GM21526 (cell line): ENCODE data around the gene ARHGAP15.

Experiments
- ATAC-seq: cut with Tn5 transposase; IDR thresholded peaks from one replicate; pipeline ENCODE4 v1.9.1; 2021; ENCODE audit warnings: moderate library complexity; ENCODE audit not compliant: unreplicated experiment, low FRiP score

ARHGAP15 gene

DNA sequence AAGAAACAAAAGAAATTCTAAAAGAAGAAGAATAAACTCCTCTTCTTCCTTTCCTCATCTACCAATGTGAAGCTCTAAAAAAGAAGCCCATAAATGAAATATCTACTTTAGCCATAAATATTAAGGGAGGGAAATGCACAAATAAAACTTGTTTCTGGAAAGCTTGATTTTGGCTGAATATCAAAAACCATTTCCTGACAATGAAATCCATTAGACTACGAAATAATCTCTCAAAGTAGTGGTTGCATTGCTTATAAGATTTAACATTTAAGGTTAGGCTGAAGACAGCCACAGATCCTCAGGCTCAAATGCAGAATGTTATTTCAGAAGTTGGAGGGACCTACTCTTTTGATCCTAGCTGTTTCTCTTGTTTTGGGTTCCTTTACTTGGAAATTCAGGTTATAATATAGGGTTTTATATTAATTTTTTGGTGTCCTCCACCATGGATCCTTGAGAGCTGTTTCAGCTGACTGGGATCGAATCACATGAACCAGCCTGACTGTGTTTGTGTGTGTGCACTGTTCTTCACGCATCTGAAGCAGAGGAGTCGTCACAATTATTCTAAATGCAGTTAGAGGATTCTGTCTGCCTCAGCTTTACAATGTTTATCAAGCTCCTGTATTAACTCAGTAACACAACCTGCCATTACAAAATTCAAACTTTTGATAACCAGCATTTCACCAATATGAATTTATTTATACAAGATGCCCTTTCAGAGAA, 474.8 kb downstream of the ARHGAP15 start:
- ATAC-seq = no peak

DNA sequence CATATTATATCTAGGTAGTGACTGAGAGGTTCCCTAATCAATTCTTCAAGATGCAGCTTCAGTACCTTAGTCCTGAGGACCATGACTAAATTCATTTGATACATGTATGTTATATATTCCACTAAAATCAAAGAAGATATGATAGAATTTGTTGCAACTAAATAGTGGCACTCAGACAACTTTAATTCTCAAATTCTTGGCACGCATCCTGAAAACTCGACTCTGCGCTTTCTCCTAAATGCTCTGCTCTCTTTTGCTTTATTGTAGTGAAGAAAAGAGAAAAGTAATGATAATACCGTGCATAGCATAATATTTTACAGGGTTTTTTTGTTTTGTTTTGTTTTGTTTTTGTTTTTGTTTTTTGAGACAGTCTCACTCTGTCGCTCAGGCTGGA, 475.3 kb downstream of the ARHGAP15 start:
- ATAC-seq = no peak

DNA sequence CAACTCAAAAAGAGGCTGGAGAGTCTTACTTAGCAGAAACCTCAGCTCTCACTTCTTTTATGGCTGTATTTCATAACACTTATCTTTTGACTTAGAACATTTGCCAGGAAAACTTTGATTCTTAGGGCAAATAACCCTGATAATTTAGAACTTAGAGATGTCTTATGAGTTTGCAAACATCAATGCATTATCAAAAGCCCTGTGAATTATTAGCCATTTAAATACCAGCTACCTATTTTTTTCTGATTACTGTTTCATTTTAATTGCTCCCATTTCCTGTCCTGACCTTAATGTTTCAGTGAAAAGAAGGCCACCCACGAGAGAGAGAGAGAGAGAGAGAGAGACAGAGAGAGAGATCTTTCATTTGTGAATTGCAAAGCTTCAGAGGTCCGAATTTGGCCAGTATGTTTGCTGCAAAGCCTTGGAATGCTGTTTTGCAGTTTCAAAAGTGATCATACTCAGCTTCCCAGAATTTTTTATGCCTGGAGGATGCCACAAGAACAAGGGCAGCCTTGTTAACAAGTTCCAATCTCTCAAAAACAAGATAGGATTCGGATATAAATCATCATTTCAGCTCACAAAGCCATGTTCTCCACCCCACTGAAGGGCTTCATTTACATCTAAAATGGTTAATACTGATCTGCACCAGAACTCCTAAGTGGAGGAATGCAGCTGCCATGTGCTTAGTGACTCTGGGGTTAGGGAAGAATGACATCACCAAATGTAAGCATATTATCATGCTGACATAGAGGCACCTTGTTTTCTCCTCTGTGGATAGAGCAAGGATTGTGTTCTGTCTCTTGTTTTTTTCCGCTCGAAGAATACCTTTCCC, 478.2 kb downstream of the ARHGAP15 start:
- no peak for ATAC-seq

DNA sequence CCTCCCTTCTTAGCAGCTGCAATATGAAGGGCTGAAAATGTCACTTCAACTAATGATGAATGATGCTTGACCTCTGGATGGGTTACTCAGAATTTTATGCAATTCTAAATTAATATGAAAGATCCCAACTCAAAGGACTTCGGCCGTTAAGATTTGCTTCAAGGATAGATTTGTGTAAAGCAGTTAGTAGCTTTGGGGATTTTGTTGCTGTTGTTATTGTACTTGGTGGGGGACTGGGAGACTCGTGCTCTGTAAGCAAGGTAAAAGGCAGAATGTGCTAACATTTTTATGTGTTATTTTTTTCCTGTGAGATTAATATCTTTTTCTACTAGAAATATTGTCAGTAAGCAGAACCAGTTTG, 478.8 kb downstream of the ARHGAP15 start:
- no peak for ATAC-seq

DNA sequence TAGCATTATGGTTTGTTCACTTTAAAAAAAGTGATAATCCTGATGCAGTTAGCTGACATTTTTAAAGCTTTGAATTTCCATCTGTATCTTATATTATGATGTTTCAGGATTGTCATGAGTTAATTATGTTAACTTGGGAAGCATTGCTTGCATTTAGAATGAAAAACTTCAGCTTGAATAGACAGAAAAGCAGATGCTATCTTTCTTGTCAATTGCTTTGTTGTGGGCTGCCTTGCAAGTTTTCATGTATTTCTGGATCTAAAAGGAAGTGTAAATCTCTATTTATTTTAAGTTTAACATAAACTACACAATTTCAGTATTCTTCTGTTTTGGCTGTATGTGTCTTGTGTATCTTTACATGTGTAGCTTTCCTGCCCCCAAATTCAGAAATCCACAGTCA, 479.5 kb downstream of the ARHGAP15 start:
- ATAC-seq = no peak

DNA sequence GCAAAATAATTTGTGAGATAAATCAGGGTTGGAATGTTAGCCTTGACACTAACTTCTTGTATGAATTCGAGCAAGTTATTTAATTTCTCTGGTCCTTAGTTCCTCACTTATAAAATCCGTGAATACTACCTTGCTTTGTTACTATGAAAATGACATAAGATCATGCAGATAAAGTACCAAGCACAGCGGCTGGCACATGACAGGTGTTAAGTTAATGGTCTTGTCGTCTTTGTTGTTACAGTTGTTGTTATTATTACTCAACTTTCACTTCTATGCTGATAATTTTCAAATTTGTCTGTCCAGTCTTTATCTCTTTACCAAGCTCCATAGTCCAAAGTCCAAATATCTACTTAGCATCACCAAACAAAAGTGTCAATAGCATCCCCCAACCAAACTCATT, 482.1 kb downstream of the ARHGAP15 start:
- ATAC-seq = no peak

DNA sequence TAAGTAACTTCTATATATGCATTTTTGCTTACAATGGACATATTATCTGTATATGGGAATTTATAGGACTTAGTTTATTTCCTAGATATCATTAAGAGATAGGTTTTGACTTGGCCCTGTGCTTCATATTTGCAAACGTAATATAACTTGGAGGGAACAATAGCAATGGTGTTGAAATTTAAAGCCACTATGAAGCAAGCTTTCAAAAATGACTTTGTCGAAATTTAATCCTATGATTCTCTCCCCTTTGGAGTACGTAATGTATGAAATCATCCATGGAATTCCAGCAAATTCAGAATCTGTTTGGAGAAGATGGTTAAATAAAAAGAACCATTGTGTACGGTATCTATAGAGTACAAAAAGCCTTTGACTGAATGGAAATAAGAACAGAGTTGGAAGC, 486.3 kb downstream of the ARHGAP15 start:
- no peak for ATAC-seq

DNA sequence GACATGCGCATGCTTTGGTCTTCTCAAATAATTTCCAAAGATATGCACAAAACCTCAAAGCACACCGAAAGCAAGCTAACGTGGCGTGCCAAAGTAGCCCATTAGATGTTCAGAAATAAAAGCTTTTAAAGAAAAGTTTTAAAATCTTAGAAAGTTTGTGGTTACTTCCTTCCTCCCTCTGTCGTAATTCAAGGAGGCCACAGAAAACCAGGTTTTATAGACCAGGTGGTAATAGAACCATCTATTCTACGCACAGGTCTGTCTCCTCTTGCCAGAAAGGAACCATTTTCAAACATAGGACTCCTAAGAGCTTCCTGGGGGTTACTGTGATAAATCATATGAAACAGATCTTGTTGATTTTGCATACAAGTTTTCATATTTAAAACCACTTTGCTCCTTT, 487.2 kb downstream of the ARHGAP15 start:
- ATAC-seq = no peak

DNA sequence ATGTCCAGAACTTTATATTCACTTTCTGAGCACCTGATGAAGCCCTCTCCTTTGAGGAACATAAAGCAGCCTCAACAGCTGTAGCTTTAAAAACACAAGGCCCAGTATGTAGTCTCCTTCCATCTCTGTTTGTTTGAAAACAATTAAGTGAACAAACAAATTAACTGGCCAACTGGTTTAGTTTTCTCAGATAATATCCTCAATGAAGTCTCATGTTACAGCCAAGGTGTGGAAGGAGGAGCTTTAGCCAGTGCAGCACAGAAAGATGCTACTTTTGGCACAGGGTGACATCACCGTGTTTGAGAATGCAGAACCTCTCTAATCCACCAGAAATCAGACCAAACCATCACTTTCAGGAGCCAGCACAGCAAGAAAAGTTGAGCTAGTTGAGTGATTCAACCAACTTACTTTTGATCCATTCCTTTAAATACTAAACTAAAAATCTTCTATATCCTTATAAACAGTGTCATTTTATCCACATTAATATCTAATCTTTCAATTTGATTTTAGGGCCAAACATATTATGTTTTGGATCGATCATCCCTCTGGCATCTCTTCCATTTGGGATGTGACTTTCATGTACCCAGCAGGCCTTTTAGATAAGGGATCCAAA, 488.7 kb downstream of the ARHGAP15 start:
- no peak for ATAC-seq

DNA sequence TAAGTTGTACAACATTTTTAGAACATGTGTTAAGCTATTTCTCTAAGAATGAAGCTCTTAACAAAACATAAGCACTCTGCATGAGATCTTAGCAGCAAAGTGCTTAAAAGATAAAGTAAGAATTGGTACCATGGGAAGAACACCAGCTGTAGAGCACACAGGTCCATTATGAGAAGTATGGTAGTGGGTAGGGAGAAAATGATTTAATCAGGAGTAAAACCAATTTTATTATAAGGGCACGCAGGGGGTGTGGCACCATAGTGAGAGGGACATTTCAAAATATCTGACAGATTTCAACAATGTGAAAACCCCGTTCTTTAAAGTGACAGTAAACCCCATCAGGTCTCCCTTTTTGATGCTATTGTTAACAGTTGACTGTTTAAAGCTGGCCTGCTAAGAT, 492.9 kb downstream of the ARHGAP15 start:
- no peak for ATAC-seq

DNA sequence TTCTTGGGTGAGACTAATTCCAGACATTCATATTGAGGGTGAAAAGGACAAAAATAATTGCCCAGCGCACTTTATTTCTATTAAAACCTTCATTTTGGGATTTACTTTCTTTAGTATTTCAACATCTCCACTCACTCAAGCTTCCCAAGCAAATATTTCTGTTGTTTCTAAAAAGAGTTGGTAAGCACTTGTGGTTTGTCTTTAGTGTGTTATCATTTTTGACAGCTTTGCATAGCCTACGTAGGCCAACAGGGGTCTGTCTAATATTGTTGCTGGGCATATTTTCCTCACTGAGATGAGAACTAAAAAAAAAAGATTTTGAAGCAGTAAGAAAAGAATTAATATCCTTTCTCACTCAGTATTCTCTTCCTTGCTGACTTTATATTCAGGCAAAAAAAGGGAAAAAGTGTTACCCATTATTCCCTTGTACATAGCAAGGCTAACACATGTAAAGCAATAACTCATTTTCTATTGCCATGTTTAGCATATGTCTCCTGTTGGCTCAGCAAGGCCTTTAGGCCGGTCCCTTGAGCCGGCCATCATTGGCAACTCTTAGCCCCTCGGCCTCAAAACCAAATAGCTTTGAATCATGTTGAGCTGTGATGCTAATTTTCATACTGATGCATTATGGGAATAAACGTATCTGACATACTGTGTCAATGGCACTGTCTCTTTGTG, 494.2 kb downstream of the ARHGAP15 start:
- no peak for ATAC-seq

DNA sequence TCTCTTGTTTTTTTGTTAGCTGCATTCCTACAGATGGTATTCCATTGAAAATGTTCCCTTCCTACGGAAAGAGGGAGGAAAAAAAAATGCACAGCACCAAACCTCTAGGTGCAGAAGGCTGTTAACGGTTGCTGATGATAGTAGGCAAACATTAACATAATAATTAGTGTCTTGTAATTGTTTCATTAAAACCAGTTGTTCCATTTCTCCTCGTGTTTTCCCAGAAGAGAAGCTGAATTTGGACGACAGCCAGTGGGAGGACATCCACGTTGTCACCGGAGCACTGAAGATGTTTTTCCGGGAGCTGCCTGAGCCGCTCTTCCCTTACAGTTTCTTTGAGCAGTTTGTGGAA, 494.7 kb downstream of the ARHGAP15 start:
- ATAC-seq = no peak

DNA sequence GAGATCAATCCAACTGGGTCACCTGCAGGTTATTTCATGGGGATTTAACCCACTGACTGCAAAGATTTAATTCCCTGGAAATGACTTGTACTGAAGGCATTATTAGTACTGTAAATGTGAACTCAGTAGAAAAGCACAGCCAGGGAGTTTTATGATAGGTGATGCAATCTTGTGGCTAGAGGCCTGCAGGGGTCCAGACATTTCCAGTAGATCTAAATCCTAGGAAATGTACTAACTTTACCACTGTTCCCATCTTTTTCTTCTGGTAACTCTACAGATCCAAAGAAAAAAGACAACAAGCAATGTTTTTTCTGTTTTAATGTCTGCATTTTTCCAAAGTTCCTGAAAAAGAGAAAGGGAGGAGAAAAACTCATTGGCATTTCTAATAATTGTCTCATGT, 500.1 kb downstream of the ARHGAP15 start:
- no peak for ATAC-seq

DNA sequence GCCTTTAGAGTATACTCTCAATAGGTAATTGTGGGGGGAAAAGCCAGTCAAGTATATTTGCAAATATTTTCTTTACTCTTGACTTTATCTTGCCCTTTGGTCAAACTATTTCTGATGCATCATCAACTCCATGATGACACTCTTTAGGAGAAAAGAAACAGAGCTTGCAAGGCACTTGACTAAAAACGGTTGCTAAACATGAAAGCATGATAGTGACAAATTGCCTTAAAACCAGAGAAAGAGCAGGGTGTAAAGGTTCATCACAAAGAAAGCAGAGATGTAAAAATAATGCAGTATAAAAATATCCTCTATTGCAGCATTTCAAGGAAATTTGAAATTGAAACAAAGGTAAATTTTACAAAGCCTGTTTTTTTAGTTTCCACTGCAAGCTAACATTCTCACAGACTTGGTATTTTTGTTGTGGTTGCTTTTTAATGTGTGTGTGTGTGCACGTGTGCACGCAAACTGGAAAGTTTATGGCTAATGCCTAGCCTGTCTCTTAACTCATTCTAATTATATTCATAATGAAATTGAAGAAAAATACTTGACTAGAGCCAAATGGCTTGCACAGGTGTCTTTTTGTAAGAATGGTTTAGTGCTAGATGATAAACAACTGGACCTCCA, 503.6 kb downstream of the ARHGAP15 start:
- ATAC-seq = no peak

DNA sequence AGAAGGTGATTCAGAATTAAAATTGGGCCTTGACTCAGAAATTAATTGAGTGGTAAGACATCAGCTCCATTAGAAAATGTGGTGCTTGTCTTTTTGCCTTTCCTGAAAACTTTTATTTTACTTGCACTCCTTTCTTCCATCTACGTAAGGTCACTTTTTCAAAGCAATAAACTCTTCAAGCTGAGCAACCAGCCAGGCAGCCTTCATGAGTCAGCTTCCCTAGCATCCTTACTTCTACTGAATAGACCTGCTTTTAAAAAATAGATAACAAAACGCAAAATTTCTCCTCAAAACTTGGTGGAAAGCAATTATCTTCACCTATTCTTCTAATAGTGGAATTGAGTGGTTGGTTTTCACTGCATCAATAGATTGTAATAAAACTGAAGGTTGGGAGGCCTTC, 504.2 kb downstream of the ARHGAP15 start:
- ATAC-seq = no peak

DNA sequence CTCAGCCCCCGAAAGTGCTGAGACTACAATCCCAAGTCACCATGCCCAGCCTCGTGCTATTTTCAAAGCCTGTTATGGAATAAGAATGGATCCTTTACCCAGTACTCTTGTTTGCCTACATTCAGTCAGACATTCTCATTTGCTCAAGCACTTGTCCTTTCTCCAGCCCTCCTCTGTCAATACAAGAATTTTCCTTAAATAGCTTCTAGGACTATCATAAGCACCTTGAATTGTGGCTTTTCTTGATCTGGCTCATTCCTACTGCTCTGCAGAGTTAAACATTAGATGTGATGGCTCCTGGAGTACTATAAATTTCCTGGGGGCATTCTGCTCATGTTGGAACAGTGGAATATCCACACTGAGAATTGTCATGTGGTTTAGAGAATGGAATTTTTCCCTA, 506.1 kb downstream of the ARHGAP15 start:
- ATAC-seq = no peak

DNA sequence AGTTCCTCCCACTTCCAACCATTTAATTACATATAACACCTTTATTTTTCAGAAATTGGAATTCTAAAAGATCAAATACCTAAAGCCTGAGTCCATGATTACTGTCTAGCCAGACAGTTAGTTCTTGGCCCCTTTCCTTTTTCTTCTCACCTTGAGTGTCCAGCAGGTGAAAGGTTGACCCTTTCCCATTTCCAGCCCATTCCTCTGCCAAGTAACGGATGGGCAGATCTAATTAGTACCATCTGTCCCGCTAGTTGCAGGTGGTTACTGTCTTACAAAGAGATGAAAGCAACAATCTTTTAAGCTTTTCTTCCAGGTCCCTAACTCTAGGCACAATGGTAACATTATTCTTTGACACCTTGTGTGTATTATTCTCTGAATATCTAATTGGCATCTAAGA, 506.7 kb downstream of the ARHGAP15 start:
- ATAC-seq = no peak

DNA sequence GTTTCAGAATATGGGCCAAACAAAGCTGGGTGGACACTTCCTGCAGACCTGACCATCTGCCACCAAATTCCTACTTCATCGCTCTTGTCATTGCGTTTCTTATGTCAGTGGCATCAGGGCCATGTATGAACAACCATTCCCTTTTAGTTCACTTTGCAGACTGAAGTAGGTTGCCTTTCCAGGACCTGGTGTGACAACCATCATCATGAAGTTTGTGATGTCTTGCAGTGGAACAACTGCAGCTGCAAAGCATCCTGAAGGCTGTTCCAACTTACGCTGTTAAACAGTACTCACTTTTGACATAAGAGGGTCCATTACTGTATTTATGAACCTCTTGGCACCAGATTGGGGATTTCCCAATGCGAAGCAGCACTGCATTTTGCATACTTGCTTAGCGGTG, 511.6 kb downstream of the ARHGAP15 start:
- no peak for ATAC-seq

DNA sequence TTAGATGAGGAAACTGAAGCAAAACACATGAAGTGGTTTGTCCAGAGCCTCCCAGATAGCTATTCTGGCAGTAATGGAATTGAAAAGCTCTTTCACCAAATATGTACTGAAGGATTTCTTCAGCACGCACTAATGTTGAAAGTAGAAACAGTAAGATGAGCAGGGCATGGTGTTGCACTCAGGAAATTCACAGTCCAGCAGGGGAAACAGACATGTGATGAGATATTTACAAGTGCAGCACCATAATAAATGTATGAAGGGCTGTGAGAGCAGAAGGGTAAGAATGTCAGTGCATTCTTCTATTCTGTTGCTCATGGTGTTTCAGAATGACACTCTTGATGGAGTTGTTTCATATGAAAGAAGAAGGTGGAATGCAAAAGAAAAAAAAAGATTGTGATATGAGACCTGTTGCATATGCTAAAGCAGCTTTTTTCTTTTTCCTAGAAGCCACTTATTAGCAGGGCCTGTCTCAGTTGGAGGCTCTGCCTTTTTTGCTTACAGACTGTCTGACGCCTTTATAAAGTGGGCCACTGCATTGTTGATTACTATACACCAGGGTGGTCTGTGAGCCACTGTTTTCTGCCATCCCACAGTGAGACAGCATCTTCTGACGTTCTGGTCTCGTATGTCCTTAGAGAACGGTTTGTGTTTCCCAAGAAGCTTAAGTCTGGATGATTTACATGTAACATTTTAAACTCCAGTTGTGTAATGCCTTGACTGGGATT, 516.9 kb downstream of the ARHGAP15 start:
- no peak for ATAC-seq

DNA sequence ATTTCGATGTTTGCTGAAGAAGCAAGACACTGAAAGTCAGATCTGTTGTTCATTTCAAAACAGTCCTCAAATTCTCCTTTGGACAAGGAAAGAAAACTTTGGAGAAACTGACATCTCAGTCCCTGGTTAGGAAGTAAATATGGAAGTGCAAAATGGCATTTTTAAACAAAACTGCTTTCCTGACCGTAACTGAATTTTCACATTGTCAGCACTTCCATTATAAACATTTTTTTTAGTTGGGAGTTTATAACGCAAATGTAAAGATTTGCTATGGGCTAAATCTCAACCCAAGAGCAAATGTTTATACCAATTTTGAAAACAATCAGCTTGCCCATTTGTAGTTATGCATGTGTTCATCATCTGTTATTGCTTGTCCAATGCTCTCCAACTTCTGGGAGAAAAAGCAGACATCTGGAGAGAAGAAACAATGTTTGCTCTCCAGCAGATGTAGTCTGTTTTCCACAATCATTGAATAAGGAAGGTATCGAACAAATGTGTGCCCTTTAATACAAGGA, 520.1 kb downstream of the ARHGAP15 start:
- no peak for ATAC-seq
